NCI-H345 treated with DMSO at 0.1 percent for 48 hours (cell line): ENCODE data around the gene TXNIP.

Source experiments
- DNase-seq: peaks from one replicate; lab custom pipeline; 2025; ENCODE audit not compliant: unreplicated experiment; lab: John Stamatoyannopoulos, UW

TXNIP gene

GRCh38 chr1:145946477-145946986 is 49.8 kb downstream of the TXNIP start:
- no peak for DNase-seq

GRCh38 chr1:145944532-145944931 is 51.8 kb downstream of the TXNIP start:
- no peak for DNase-seq

GRCh38 chr1:145942871-145943270 is 53.5 kb downstream of the TXNIP start:
- DNase-seq: no peak
